Measurements from ENCODE around the gene AUTS2.

The AUTS2 gene

DNA sequence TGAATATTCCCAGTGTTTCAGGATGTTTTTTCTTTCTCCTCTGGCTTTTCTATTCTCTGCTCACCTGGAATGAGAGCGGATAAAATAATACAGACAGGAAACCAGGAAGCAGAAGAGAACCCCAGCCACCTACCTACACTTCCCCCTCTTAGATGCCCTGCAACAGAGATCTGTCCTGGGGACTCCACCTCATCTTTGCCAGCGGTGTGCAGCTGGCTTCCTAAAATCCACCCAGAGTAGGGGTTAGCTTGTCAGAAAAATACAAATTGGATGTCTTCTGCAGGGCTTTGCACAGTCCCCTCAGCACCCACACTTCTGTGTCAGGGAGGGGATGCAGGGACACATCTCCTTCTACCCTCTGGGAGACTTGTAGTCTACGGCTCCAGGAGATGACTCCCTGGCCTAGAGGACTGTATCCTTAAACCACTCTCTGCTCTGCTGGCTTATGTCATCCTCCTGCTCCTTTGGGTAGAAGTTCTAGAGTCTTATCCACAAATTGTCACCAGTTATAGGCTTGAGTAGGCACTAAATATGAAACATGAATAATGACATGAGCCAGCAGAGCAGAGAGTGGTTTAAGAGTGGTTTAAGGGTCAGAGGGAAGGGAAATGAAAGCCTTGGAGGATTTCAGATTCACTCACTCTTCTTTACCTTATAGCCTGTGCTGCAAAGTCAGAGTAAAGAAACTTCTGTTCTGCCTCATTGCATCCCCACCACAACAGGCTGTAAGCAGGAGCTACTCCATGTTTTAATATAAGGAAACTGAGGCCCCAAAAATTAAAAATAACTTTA, 749.4 kb downstream of the AUTS2 start:
- Histone ChIP-seq H3K56ac (ENCODE audit: low read length) (no peak overlapping the region), H3K27me3 (ENCODE audit: insufficient read depth, low read length, poor library complexity) (no peaks in the 10 kb centered on the region), H3K79me1 (ENCODE audit: low read length) (no peaks in the 10 kb centered on the region), H3K36me3 (ENCODE audit: control insufficient read depth, insufficient read depth, low read length) (no peaks in the 10 kb centered on the region), H3K79me2 (ENCODE audit: control insufficient read depth, insufficient read depth, low read length) (no peaks in the 10 kb centered on the region), H4K5ac (ENCODE audit: low read length) (no peak overlapping the region), H3K4me3 (ENCODE audit: low read length) (no peak overlapping the region), H2BK120ac (ENCODE audit: low read depth, low read length) (no peak overlapping the region), H2BK15ac (replicated peaks; ENCODE audit: low read depth) (no peak overlapping the region), H3K27ac (ENCODE audit: low read depth, low read length) (no peak overlapping the region), H3K9ac (ENCODE audit: low read length) (no peak overlapping the region), H3K18ac (ENCODE audit: low read length) (no peak overlapping the region), H4K8ac (ENCODE audit: low read depth, low read length) (no peak overlapping the region), H2AK5ac (ENCODE audit: low read length) (no peak overlapping the region), H3K4me1 (ENCODE audit: control insufficient read depth, low read depth, low read length) (no peaks in the 10 kb centered on the region), H3K4me2 (ENCODE audit: low read length) (no peak overlapping the region), H3K23ac (ENCODE audit: low read length) (no peak overlapping the region), H2BK5ac (ENCODE audit: low read length) (no peak overlapping the region), H3K4ac (ENCODE audit: low read depth, low read length) (no peak overlapping the region)
- WGBS (ENCODE audit: extremely low coverage, insufficient coverage, low lambda C conversion rate) = no CpG with 5 or more reads among the region's 3 CpGs
- no peak for DNase-seq

DNA sequence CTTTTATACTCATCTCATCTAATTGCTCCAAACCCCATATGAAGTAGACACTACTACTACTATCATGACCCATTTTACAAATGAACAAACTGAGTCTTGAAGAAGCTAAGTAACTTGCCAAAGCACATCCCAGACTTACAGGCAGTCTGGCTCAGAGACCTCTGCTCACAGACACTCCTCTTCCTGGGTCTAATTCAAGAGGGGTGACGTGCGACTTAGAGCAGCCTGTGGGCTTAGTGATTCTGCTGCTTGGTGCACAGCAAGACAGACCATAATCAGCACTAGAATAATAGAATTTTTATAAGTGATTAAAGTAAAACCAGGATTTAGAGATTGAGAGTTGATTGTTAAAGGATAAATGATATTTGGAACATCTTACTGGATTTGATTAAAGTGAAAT, 750.8 kb downstream of the AUTS2 start:
- Histone ChIP-seq H2AK5ac (ENCODE audit: low read length) (no peak overlapping the region), H3K56ac (ENCODE audit: low read length) (no peak overlapping the region), H3K27ac (ENCODE audit: low read depth, low read length) (no peak overlapping the region), H4K8ac (ENCODE audit: low read depth, low read length) (no peak overlapping the region), H3K9ac (ENCODE audit: low read length) (no peak overlapping the region), H2BK5ac (ENCODE audit: low read length) (no peak overlapping the region), H3K18ac (ENCODE audit: low read length) (no peak overlapping the region), H3K4me1 (ENCODE audit: control insufficient read depth, low read depth, low read length) (no peaks in the 10 kb centered on the region), H3K4ac (ENCODE audit: low read depth, low read length) (no peak overlapping the region), H2BK120ac (ENCODE audit: low read depth, low read length) (no peak overlapping the region), H3K79me2 (ENCODE audit: control insufficient read depth, insufficient read depth, low read length) (no peaks in the 10 kb centered on the region), H4K5ac (ENCODE audit: low read length) (no peak overlapping the region), H3K23ac (ENCODE audit: low read length) (no peak overlapping the region), H3K27me3 (ENCODE audit: insufficient read depth, low read length, poor library complexity) (no peaks in the 10 kb centered on the region), H3K4me3 (ENCODE audit: low read length) (no peak overlapping the region), H3K79me1 (ENCODE audit: low read length) (no peaks in the 10 kb centered on the region), H3K4me2 (ENCODE audit: low read length) (no peak overlapping the region), H2BK15ac (replicated peaks; ENCODE audit: low read depth) (no peak overlapping the region), H3K36me3 (ENCODE audit: control insufficient read depth, insufficient read depth, low read length) (no peaks in the 10 kb centered on the region)
- WGBS (ENCODE audit: extremely low coverage, insufficient coverage, low lambda C conversion rate) = no CpG with 5 or more reads among the region's 2 CpGs
- no peak for DNase-seq

DNA sequence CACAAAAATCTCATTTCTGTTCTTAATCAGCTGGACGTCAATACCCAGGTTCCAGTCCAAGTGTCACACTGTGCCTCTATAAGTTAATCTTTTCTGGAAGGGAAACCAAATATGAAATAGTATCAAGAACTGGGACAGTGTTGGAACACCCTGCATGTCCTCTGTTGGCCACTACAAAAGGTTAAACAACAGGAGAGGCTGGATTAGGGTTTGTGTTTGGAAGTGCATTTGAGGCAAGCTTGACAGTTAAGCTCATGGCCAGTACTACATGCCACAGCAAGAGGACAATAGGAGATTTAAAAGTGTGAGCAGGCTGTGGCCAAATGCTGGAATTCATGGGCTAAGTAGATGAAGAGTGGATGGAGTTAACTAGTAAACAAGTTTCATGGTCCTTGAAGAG, 751.5 kb downstream of the AUTS2 start:
- whole genome bisulfite sequencing (ENCODE audit: extremely low coverage, insufficient coverage, low lambda C conversion rate) = no CpG with 5 or more reads among the region's 1 CpG
- H2AK5ac ChIP-seq (ENCODE audit: low read length) = no peak overlapping the region
- no peak overlapping the region for H2BK120ac ChIP-seq (ENCODE audit: low read depth, low read length)
- H3K23ac ChIP-seq (ENCODE audit: low read length) = no peak overlapping the region
- H3K27ac ChIP-seq (ENCODE audit: low read depth, low read length) = no peak overlapping the region
- H3K4me2 ChIP-seq (ENCODE audit: low read length) = no peak overlapping the region
- no peaks in the 10 kb centered on the region for H3K36me3 ChIP-seq (ENCODE audit: control insufficient read depth, insufficient read depth, low read length)
- no peaks in the 10 kb centered on the region for H3K4me1 ChIP-seq (ENCODE audit: control insufficient read depth, low read depth, low read length)
- no peak overlapping the region for H3K56ac ChIP-seq (ENCODE audit: low read length)
- H4K5ac ChIP-seq (ENCODE audit: low read length) = no peak overlapping the region
- no peaks in the 10 kb centered on the region for H3K79me2 ChIP-seq (ENCODE audit: control insufficient read depth, insufficient read depth, low read length)
- H3K27me3 ChIP-seq (ENCODE audit: insufficient read depth, low read length, poor library complexity) = no peaks in the 10 kb centered on the region
- no peak overlapping the region for H3K18ac ChIP-seq (ENCODE audit: low read length)
- H3K9ac ChIP-seq (ENCODE audit: low read length) = no peak overlapping the region
- no peak overlapping the region for H3K4ac ChIP-seq (ENCODE audit: low read depth, low read length)
- H3K4me3 ChIP-seq (ENCODE audit: low read length) = no peak overlapping the region
- H4K8ac ChIP-seq (ENCODE audit: low read depth, low read length) = no peak overlapping the region
- DNase-seq = no peak
- no peak overlapping the region for H2BK15ac ChIP-seq (replicated peaks; ENCODE audit: low read depth)
- no peaks in the 10 kb centered on the region for H3K79me1 ChIP-seq (ENCODE audit: low read length)
- no peak overlapping the region for H2BK5ac ChIP-seq (ENCODE audit: low read length)

DNA sequence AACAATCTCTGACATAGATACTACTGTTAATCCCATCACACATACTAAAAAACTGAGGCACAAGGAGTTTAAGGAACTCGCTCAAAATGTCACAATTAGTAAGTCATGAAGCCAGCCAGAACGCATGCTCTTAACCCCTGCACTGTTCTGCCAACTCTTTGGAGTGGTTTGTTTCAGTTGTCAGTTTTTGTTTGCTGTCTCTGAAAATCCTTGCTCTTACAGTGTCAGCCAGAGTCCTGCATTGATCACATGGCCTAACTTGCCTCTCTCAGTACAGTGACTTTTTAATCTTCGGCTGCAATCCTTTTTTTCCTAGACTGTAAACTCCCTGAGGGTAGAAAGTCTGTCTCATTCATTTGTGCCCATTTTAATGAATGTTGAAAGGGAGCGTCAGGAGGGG, 753.8 kb downstream of the AUTS2 start:
- Histone ChIP-seq H3K4me3 (ENCODE audit: low read length) (no peak overlapping the region), H2AK5ac (ENCODE audit: low read length) (no peak overlapping the region), H3K18ac (ENCODE audit: low read length) (no peak overlapping the region), H3K79me2 (ENCODE audit: control insufficient read depth, insufficient read depth, low read length) (no peaks in the 10 kb centered on the region), H3K23ac (ENCODE audit: low read length) (no peak overlapping the region), H3K27me3 (ENCODE audit: insufficient read depth, low read length, poor library complexity) (no peaks in the 10 kb centered on the region), H2BK120ac (ENCODE audit: low read depth, low read length) (no peak overlapping the region), H2BK15ac (replicated peaks; ENCODE audit: low read depth) (no peak overlapping the region), H3K79me1 (ENCODE audit: low read length) (no peaks in the 10 kb centered on the region), H2BK5ac (ENCODE audit: low read length) (no peak overlapping the region), H4K8ac (ENCODE audit: low read depth, low read length) (no peak overlapping the region), H3K4me1 (ENCODE audit: control insufficient read depth, low read depth, low read length) (no peaks in the 10 kb centered on the region), H3K56ac (ENCODE audit: low read length) (no peak overlapping the region), H3K27ac (ENCODE audit: low read depth, low read length) (no peak overlapping the region), H4K5ac (ENCODE audit: low read length) (no peak overlapping the region), H3K4me2 (ENCODE audit: low read length) (no peak overlapping the region), H3K36me3 (ENCODE audit: control insufficient read depth, insufficient read depth, low read length) (no peaks in the 10 kb centered on the region), H3K9ac (ENCODE audit: low read length) (no peak overlapping the region), H3K4ac (ENCODE audit: low read depth, low read length) (no peak overlapping the region)
- WGBS (ENCODE audit: extremely low coverage, insufficient coverage, low lambda C conversion rate) = no CpG with 5 or more reads among the region's 4 CpGs
- DNase-seq = no peak

DNA sequence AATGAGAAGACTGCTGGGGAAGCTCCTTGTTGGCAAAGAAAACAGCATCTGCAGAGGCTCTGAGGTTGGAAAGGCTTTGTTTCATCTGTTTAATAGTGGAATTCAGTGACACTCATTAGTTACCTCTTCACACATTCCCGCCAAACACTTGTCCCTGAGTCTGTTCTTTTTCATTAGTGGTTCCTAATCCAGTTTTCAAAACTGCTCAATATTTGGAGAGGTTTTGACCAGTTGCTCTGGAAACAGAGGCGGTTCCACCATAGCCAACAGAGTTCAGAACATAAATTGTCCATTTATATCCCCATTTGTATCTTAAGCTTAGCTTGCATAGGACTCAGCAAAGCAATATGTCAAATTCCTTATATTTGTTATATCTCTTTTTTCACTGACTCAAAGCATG, 754.6 kb downstream of the AUTS2 start:
- Histone ChIP-seq H4K5ac (ENCODE audit: low read length) (no peak overlapping the region), H2AK5ac (ENCODE audit: low read length) (no peak overlapping the region), H3K4me3 (ENCODE audit: low read length) (no peak overlapping the region), H3K4me1 (ENCODE audit: control insufficient read depth, low read depth, low read length) (no peaks in the 10 kb centered on the region), H3K18ac (ENCODE audit: low read length) (no peak overlapping the region), H2BK15ac (replicated peaks; ENCODE audit: low read depth) (no peak overlapping the region), H2BK5ac (ENCODE audit: low read length) (no peak overlapping the region), H3K4ac (ENCODE audit: low read depth, low read length) (no peak overlapping the region), H3K4me2 (ENCODE audit: low read length) (no peak overlapping the region), H3K9ac (ENCODE audit: low read length) (no peak overlapping the region), H3K56ac (ENCODE audit: low read length) (no peak overlapping the region), H4K8ac (ENCODE audit: low read depth, low read length) (no peak overlapping the region), H3K36me3 (ENCODE audit: control insufficient read depth, insufficient read depth, low read length) (no peaks in the 10 kb centered on the region), H2BK120ac (ENCODE audit: low read depth, low read length) (no peak overlapping the region), H3K79me1 (ENCODE audit: low read length) (no peaks in the 10 kb centered on the region), H3K27ac (ENCODE audit: low read depth, low read length) (no peak overlapping the region), H3K27me3 (ENCODE audit: insufficient read depth, low read length, poor library complexity) (no peaks in the 10 kb centered on the region), H3K23ac (ENCODE audit: low read length) (no peak overlapping the region), H3K79me2 (ENCODE audit: control insufficient read depth, insufficient read depth, low read length) (no peaks in the 10 kb centered on the region)
- no CpG with 5 or more reads among the region's 2 CpGs for WGBS (ENCODE audit: extremely low coverage, insufficient coverage, low lambda C conversion rate)
- peak; percentile 29 for DNase-seq

Measured in mesendoderm (in vitro differentiated cells).